Gastrocnemius medialis (tissue), 4 donors: ENCODE measurements around the gene MCEE.

Source experiments
- POLR2A ChIP-seq, 2 donors: fragments of 450-650 bp; IDR thresholded peaks; one replicate each; pipeline ENCODE4 v1.6.1; 2017; ENCODE audit warnings: antibody characterized with exemption in 2 of 2, mild to moderate bottlenecking in 2 of 2, moderate library complexity in 2 of 2
- TF ChIP-seq, protein P1 (sequence below), 5 experiments: fragments of 450-650 bp in 3 of 5; fragments of 200-600 bp in 2 of 5; sonication (generic) in 2 of 5; IDR thresholded peaks in 4 of 5; conservative IDR thresholded peaks in 1 of 5; 1 replicate in 4 of 5; 2 replicates in 1 of 5; pipeline ENCODE4 v1.5.1; 2016 to 2019; ENCODE audit warnings: antibody characterized with exemption in 5 of 5, mild to moderate bottlenecking in 3 of 5, moderate library complexity in 3 of 5

DNA sequence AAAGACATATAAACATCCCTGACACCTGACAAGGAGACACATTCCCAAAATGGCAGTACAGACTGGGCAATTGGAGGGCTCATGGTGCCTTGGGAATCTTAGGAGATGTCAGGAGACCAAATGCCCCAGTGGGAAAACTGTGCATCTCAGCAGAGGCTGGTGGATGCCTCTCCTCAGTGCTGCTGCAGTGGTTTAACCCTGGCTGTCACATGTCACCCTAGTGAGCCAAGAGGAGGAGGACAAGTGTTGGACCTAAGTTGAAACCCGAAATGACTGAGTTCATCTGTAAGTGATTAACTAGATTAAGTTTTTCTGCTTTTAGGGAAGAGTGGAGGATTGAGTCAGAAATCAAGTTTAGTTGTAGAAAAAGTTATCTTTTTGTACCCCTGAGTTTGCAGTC, 66.8 kb downstream of the MCEE start:
- TF ChIP-seq, protein P1, sequence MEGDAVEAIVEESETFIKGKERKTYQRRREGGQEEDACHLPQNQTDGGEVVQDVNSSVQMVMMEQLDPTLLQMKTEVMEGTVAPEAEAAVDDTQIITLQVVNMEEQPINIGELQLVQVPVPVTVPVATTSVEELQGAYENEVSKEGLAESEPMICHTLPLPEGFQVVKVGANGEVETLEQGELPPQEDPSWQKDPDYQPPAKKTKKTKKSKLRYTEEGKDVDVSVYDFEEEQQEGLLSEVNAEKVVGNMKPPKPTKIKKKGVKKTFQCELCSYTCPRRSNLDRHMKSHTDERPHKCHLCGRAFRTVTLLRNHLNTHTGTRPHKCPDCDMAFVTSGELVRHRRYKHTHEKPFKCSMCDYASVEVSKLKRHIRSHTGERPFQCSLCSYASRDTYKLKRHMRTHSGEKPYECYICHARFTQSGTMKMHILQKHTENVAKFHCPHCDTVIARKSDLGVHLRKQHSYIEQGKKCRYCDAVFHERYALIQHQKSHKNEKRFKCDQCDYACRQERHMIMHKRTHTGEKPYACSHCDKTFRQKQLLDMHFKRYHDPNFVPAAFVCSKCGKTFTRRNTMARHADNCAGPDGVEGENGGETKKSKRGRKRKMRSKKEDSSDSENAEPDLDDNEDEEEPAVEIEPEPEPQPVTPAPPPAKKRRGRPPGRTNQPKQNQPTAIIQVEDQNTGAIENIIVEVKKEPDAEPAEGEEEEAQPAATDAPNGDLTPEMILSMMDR (IDR thresholded peaks at IDR 0.05 in 4 of 5, conservative IDR thresholded peaks at IDR 0.05 in 1 of 5) = no peak
- no peak for TF ChIP-seq POLR2A (IDR thresholded peaks at IDR 0.05)
